HepG2 (cell line): ENCODE measurements around the gene MTARC1. TPM values are rescaled to one million over a fixed set of nuclear protein-coding genes. Genes with fewer than 3 reads are reported as not detected.

Experiments
- ATAC-seq: fragments of 200-7000 bp; cut with Tn5 transposase; 3 replicates; pipeline ENCODE4 v1.9.1; 2020; ENCODE audit warnings: mild to moderate bottlenecking, moderate library complexity
- BruUV-seq: library from RNA; stranded (reverse); fragments of 400-500 nt; replicated peaks from 2 replicates; lab custom pipeline; 2021; lab: Mats Ljungman, UMichigan
- CTCF ChIA-PET: fragments of 300-600 bp; formaldehyde crosslinking; extraction: SDS; loops from one replicate; lab custom pipeline; 2021; ENCODE audit warnings: low total read pairs, inconsistent platforms, low intra/inter-chr PET ratio; lab: Yijun Ruan, JAX
- POLR2A ChIA-PET: fragments of 350-600 bp; sonication (Branson Sonifier 250); formaldehyde crosslinking; loops from one replicate; lab custom pipeline; 2020; ENCODE audit warnings: antibody characterized with exemption, inconsistent platforms; lab: Yijun Ruan, JAX
- DNase-seq: peaks from one replicate; pipeline ENCODE4 v3.0.0-alpha.2; 2015; ENCODE audit warnings: low spot score
- FAIRE-seq: peaks from 3 replicates; lab custom pipeline; 2011; peaks lifted over from hg19 to GRCh38; lab: Jason Lieb, UNC
- H2AFZ ChIP-seq: one replicate; pipeline ENCODE4 v1.6.1; 2011; ENCODE audit warnings: low read length, inconsistent platforms
- H3K27ac ChIP-seq: fragments of 300-600 bp; 3 replicates; pipeline ENCODE4 v1.8.0; 2011; ENCODE audit warnings: mixed run types, mild to moderate bottlenecking, mixed read lengths, low read length, inconsistent platforms; ENCODE audit not compliant: insufficient read depth; ENCODE audit errors: extremely low read length
- H3K27me3 ChIP-seq, 2 experiments: fragments of 200-600 bp in 1 of 2; 2 replicates in 1 of 2; 3 replicates in 1 of 2; pipeline versions ENCODE4 v1.6.0 to v1.8.0; 2011; ENCODE audit warnings: low read length in 2 of 2, mild to moderate bottlenecking in 2 of 2, moderate library complexity in 2 of 2, inconsistent platforms in 1 of 2; ENCODE audit not compliant: insufficient read depth in 2 of 2, control insufficient read depth in 1 of 2
- H3K36me3 ChIP-seq, 2 experiments: fragments of 200-600 bp in 1 of 2; replicated peaks in 1 of 2; 2 replicates in 1 of 2; 3 replicates in 1 of 2; pipeline versions ENCODE4 v1.5.1 to v1.8.0; 2011; ENCODE audit warnings: low read length in 2 of 2, inconsistent platforms in 1 of 2; ENCODE audit not compliant: insufficient read depth in 2 of 2, control insufficient read depth in 1 of 2
- H3K4me1 ChIP-seq: 2 replicates; pipeline ENCODE4 v1.5.1; 2012; ENCODE audit warnings: low read length, inconsistent platforms; ENCODE audit not compliant: insufficient read depth
- H3K4me2 ChIP-seq: 2 replicates; pipeline ENCODE4 v1.6.0; 2011; ENCODE audit warnings: low read depth, low read length, inconsistent platforms
- H3K4me3 ChIP-seq, 3 experiments: fragments of 200-600 bp in 1 of 3; sonication (generic), shearing (Covaris generic) in 1 of 3; replicated peaks in 1 of 3; 2 replicates each; pipeline ENCODE4 v1.5.1; 2011 to 2016; ENCODE audit warnings: low read length in 3 of 3, inconsistent platforms in 2 of 3, low read depth in 2 of 3, mild to moderate bottlenecking in 2 of 3, control low read depth in 1 of 3, mixed read lengths in 1 of 3; ENCODE audit not compliant: insufficient read depth in 1 of 3
- H3K79me2 ChIP-seq: one replicate; pipeline ENCODE4 v1.6.1; 2011; ENCODE audit warnings: low read length, inconsistent platforms; ENCODE audit not compliant: insufficient read depth
- H3K9ac ChIP-seq: 2 replicates; pipeline ENCODE4 v1.6.0; 2011; ENCODE audit warnings: mild to moderate bottlenecking, low read depth, low read length, inconsistent platforms; ENCODE audit not compliant: insufficient read depth
- H3K9me3 ChIP-seq: 2 replicates; pipeline ENCODE4 v1.5.1; 2012; ENCODE audit warnings: mild to moderate bottlenecking, low read length
- H4K20me1 ChIP-seq: 2 replicates; pipeline ENCODE4 v1.6.0; 2011; ENCODE audit warnings: inconsistent platforms, mild to moderate bottlenecking, low read length, moderate library complexity; ENCODE audit not compliant: insufficient read depth
- ARID2 ChIP-seq: sonication (generic); formaldehyde crosslinking; IDR thresholded peaks from 2 replicates; pipeline ENCODE4 v1.8.1; 2022; ENCODE audit warnings: mild to moderate bottlenecking, missing genetic modification reagents, borderline replicate concordance
- ATF7 ChIP-seq, 2 experiments: fragments of 450-650 bp in 1 of 2; sonication (generic) in 1 of 2; formaldehyde crosslinking in 1 of 2; IDR thresholded peaks; 2 replicates each; pipeline versions ENCODE4 v1.4.0 to v1.6.1; 2016 to 2020; ENCODE audit warnings: antibody characterized with exemption in 1 of 2, mild to moderate bottlenecking in 1 of 2, missing genetic modification reagents in 1 of 2
- CREB1 ChIP-seq, 2 experiments: fragments of 450-650 bp in 1 of 2; IDR thresholded peaks; 2 replicates each; pipeline ENCODE4 v1.6.1; 2016 to 2017; ENCODE audit warnings: control low read depth in 1 of 2, mild to moderate bottlenecking in 1 of 2, missing compliant biosample characterization in 1 of 2, missing genetic modification characterization in 1 of 2
- HDAC1 ChIP-seq: sonication (generic); formaldehyde crosslinking; IDR thresholded peaks from 2 replicates; pipeline ENCODE4 v1.5.1; 2020; ENCODE audit warnings: mild to moderate bottlenecking, missing genetic modification reagents
- HES4 ChIP-seq: sonication (generic); formaldehyde crosslinking; IDR thresholded peaks from 2 replicates; pipeline ENCODE4 v1.9.0; 2021; ENCODE audit warnings: mild to moderate bottlenecking, missing genetic modification reagents, borderline replicate concordance
- KLF13 ChIP-seq: sonication (generic); formaldehyde crosslinking; IDR thresholded peaks from 2 replicates; pipeline ENCODE4 v1.4.0; 2020; ENCODE audit warnings: mild to moderate bottlenecking, missing genetic modification reagents
- MYNN ChIP-seq: sonication (generic); formaldehyde crosslinking; IDR thresholded peaks from 2 replicates; pipeline ENCODE4 v1.4.0; 2020; ENCODE audit warnings: mild to moderate bottlenecking, low read depth, missing genetic modification reagents
- NR3C1 ChIP-seq: sonication (generic); formaldehyde crosslinking; IDR thresholded peaks from 2 replicates; pipeline ENCODE4 v1.4.0; 2020; ENCODE audit warnings: missing genetic modification reagents
- SOX13 ChIP-seq, 3 experiments: fragments of 450-650 bp in 1 of 3; sonication (generic) in 1 of 3; formaldehyde crosslinking in 1 of 3; IDR thresholded peaks in 2 of 3; conservative IDR thresholded peaks in 1 of 3; 2 replicates each; pipeline versions ENCODE4 v1.5.0 to v1.6.1; 2016 to 2020; ENCODE audit warnings: antibody characterized with exemption in 1 of 3, mild to moderate bottlenecking in 1 of 3, missing compliant biosample characterization in 1 of 3, missing genetic modification reagents in 1 of 3, moderate library complexity in 1 of 3
- ZBTB25 ChIP-seq: IDR thresholded peaks from 2 replicates; pipeline ENCODE4 v1.6.1; 2018; ENCODE audit warnings: missing genetic modification reagents
- ZNF335 ChIP-seq: sonication (generic); formaldehyde crosslinking; IDR thresholded peaks from 2 replicates; pipeline ENCODE4 v1.4.0; 2020; ENCODE audit warnings: missing genetic modification reagents
- ZNF33B ChIP-seq: sonication (generic); formaldehyde crosslinking; IDR thresholded peaks from 2 replicates; pipeline ENCODE4 v1.5.1; 2020; ENCODE audit warnings: mild to moderate bottlenecking, missing genetic modification reagents
- ZNF713 ChIP-seq: sonication (generic); formaldehyde crosslinking; IDR thresholded peaks from 2 replicates; pipeline ENCODE4 v1.4.0; 2020; ENCODE audit warnings: mild to moderate bottlenecking, missing genetic modification reagents
- WGBS: methylation state at CpG from one replicate; pipeline ENCODE4 v1.1.6; 2017; ENCODE audit warnings: low lambda C conversion rate; 5-methylcytosine and 5-hydroxymethylcytosine counted together
- in situ Hi-C: cut with HindIII; loops from 2 replicates; pipeline ENCODE4 v1.10.0; 2017; ENCODE audit warnings: low pct_unique_long_range_greater_than_20kb; ENCODE audit not compliant: extremely low pct_ligation_motif_present
- intact Hi-C: fragments of 100-400 bp; cut with micrococcal nuclease; formaldehyde crosslinking; loops from one replicate; pipeline ENCODE4 v1.10.0; 2022; ENCODE audit not compliant: unreplicated experiment
- polyA plus RNA-seq, 8 experiments: library from polyadenylated mRNA; depleted of rRNA in 3 of 8; stranded (reverse) in 7 of 8; unstranded in 1 of 8; fragments of >200 nt; fragmentation: Illumina TruSeq in 4 of 8; extraction: Trizol in 4 of 8; gene quantifications; 2 replicates each; pipeline versions ENCODE4 v1.2.1 to v1.2.3, GENCODE V29; 2011 to 2016; ENCODE audit warnings: low read depth in 4 of 8, missing spikeins in 1 of 8, mixed read lengths in 1 of 8; ENCODE audit not compliant: insufficient read depth in 1 of 8
- total RNA-seq, 5 experiments: library from RNA; depleted of rRNA; stranded (reverse); fragments of >200 nt; fragmentation: Illumina TruSeq; extraction: Trizol; gene quantifications; 2 replicates each; pipeline ENCODE4 v1.2.3, GENCODE V29; 2016; ENCODE audit warnings: low read depth in 1 of 5
- TF ChIP-seq, protein P1 (sequence below): sonication (generic); formaldehyde crosslinking; IDR thresholded peaks from 2 replicates; pipeline ENCODE4 v1.4.0; 2020; ENCODE audit warnings: missing genetic modification reagents

Gene MTARC1
- total and polyA plus RNA-seq, 2 of the 13 experiments (the other 11 are each of a cell fraction or from before 2014, with no cell fraction given), result 19.4 to 106 TPM

- no peak overlapping the region for H3K27ac ChIP-seq
- no peak overlapping the region for H3K9ac ChIP-seq
- peak; percentile 96 for TF ChIP-seq CREB1 (IDR thresholded peaks at IDR 0.05)
- TF ChIP-seq CREB1 (CRISPR knock-in tag; IDR thresholded peaks at IDR 0.05), result no peak
- peak; percentile 98 for TF ChIP-seq ATF7 (IDR thresholded peaks at IDR 0.05)
- TF ChIP-seq ATF7 (CRISPR knock-in tag; IDR thresholded peaks at IDR 0.05), result no peak
- TF ChIP-seq ARID2, result no peak
- WGBS, result 38% methylated on average over 3 of the region's 3 CpGs
- H3K4me3 ChIP-seq, result no peak overlapping the region
- peaks cover 14% of the 10 kb centered on the region for H3K4me1 ChIP-seq
- H3K36me3 ChIP-seq, result no peaks in the 10 kb centered on the region
- ChIA-PET POLR2A (no interaction called here), CTCF (no interaction called here)
- no TSS peak for BruUV-seq
- no peaks in the 10 kb centered on the region for H3K79me2 ChIP-seq
- ATAC-seq, result no peak
- no peak overlapping the region for H3K4me2 ChIP-seq
- no peak for FAIRE-seq
- intact Hi-C loops (no loop called here), in situ Hi-C loops (no loop called here)
- no peaks in the 10 kb centered on the region for H4K20me1 ChIP-seq
- DNase-seq, result no peak
- H2AFZ ChIP-seq, result no peak overlapping the region
- peaks cover 0 to 16% of the 10 kb centered on the region in 2 experiments; a peak in 4 of 5 replicates for H3K27me3 ChIP-seq
- H3K9me3 ChIP-seq, result no peaks in the 10 kb centered on the region
These were observed 44.2 kb upstream of the MTARC1 start for GRCh38 chr1:220742520-220742919.

- DNase-seq (no peak), FAIRE-seq (no peak), ATAC-seq (no peak)
- H3K9ac ChIP-seq, result no peak overlapping the region
- H3K79me2 ChIP-seq, result peaks cover 21% of the 10 kb centered on the region
- H3K4me2 ChIP-seq, result peak overlapping the region; percentile 95; the same call in 1 of the 2 replicates
- H3K36me3 ChIP-seq, result no peaks in the 10 kb centered on the region
- H3K4me3 ChIP-seq, result peak overlapping the region in 1 of 3 experiments; percentile 79; a peak in 1 of 6 replicates
- intact Hi-C loops, result no loop called here
- H2AFZ ChIP-seq, result no peak overlapping the region
- no peak overlapping the region for H3K27ac ChIP-seq
- peaks cover 0 to 16% of the 10 kb centered on the region in 2 experiments; a peak in 3 of 5 replicates for H3K27me3 ChIP-seq
- in situ Hi-C loops, result no loop called here
- POLR2A ChIA-PET, result interaction anchor here (1.8 to 4.5 kb wide), 5 partner anchors 13 to 56 kb away, joined by 9 to 59 read pairs (median 32); partner anchors contain the start of gene MTARC1
- peaks cover 51% of the 10 kb centered on the region for H3K4me1 ChIP-seq
- CTCF ChIA-PET, result no interaction called here
- 53% methylated on average over 3 of the region's 3 CpGs for WGBS
- no peaks in the 10 kb centered on the region for H4K20me1 ChIP-seq
- BruUV-seq, result no TSS peak
- H3K9me3 ChIP-seq, result no peaks in the 10 kb centered on the region
- TF ChIP-seq HDAC1 (CRISPR knock-in tag) (no peak), ZNF713 (CRISPR knock-in tag) (no peak), KLF13 (CRISPR knock-in tag) (no peak), ZBTB25 (CRISPR knock-in tag) (no peak), NR3C1 (CRISPR knock-in tag) (no peak), HES4 (CRISPR knock-in tag) (no peak), ZNF335 (CRISPR knock-in tag) (no peak), ZNF33B (CRISPR knock-in tag) (no peak), MYNN (CRISPR knock-in tag) (no peak), SOX13 (IDR thresholded peaks at IDR 0.05) (no peak), SOX13 (CRISPR knock-in tag; conservative IDR thresholded peaks at IDR 0.05 in 1 of 2, IDR thresholded peaks at IDR 0.05 in 1 of 2) (no peak)
- TF ChIP-seq, protein P1, sequence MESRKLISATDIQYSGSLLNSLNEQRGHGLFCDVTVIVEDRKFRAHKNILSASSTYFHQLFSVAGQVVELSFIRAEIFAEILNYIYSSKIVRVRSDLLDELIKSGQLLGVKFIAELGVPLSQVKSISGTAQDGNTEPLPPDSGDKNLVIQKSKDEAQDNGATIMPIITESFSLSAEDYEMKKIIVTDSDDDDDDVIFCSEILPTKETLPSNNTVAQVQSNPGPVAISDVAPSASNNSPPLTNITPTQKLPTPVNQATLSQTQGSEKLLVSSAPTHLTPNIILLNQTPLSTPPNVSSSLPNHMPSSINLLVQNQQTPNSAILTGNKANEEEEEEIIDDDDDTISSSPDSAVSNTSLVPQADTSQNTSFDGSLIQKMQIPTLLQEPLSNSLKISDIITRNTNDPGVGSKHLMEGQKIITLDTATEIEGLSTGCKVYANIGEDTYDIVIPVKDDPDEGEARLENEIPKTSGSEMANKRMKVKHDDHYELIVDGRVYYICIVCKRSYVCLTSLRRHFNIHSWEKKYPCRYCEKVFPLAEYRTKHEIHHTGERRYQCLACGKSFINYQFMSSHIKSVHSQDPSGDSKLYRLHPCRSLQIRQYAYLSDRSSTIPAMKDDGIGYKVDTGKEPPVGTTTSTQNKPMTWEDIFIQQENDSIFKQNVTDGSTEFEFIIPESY (CRISPR knock-in tag), result no peak
These were observed 39.9 kb upstream of the MTARC1 start for GRCh38 chr1:220746851-220747250.
